Mesothelial cell of epicardium (in vitro differentiated cells): Measurements from ENCODE around the gene HRG. TPM values are rescaled to one million over a fixed set of nuclear protein-coding genes. Genes with fewer than 3 reads are reported as not detected.

ENCODE experiments used
- DNase-seq, 2 experiments: peaks; one replicate each; pipeline ENCODE4 v3.0.0; 2021; ENCODE audit warnings: low spot score in 2 of 2; ENCODE audit not compliant: unreplicated experiment in 2 of 2
- H3K27ac Mint-ChIP-seq: 2 replicates; pipeline ENCODE4 v1.8.0; 2021; ENCODE audit warnings: mixed read lengths
- H3K27me3 Mint-ChIP-seq: 2 replicates; pipeline ENCODE4 v1.8.0; 2021; ENCODE audit warnings: low read depth, mixed read lengths
- H3K36me3 Mint-ChIP-seq: 2 replicates; pipeline ENCODE4 v1.8.0; 2021; ENCODE audit warnings: mixed read lengths
- H3K4me1 Mint-ChIP-seq: 2 replicates; pipeline ENCODE4 v1.8.0; 2021; ENCODE audit warnings: mixed read lengths
- H3K4me3 Mint-ChIP-seq: 2 replicates; pipeline ENCODE4 v1.8.0; 2021; ENCODE audit warnings: mild to moderate bottlenecking, moderate library complexity, mixed read lengths
- H3K9me3 Mint-ChIP-seq: 2 replicates; pipeline ENCODE4 v1.8.0; 2021; ENCODE audit warnings: mixed read lengths
- CTCF ChIP-seq: fragments of 200-600 bp; sonication (generic); IDR thresholded peaks from one replicate; pipeline ENCODE4 v1.5.0; 2021; ENCODE audit warnings: antibody characterized with exemption; ENCODE audit not compliant: unreplicated experiment
- total RNA-seq: library from RNA; stranded (reverse); gene quantifications from 3 replicates; pipeline ENCODE4 v1.2.1, GENCODE V29; 2021

HRG gene
- total RNA-seq, 1 donor from 2014 or later, result not detected

GRCh38 chr3:186724911-186725310 is 59.1 kb downstream of the HRG start:
- no peaks in the 10 kb centered on the region for H3K36me3 Mint-ChIP-seq
- no peak for TF ChIP-seq CTCF
- H3K27ac Mint-ChIP-seq, result no peak overlapping the region
- H3K4me3 Mint-ChIP-seq, result no peak overlapping the region
- no peaks in the 10 kb centered on the region for H3K27me3 Mint-ChIP-seq
- no peaks in the 10 kb centered on the region for H3K4me1 Mint-ChIP-seq
- H3K9me3 Mint-ChIP-seq, result no peaks in the 10 kb centered on the region
- DNase-seq, result no peak

Other genes starting within 250 kb of the HRG start
- gene CRYGS, start 121.6 kb upstream of the HRG start, total RNA-seq, result 4.0 to 4.5 TPM (median 4.4 TPM) in 3 replicates
- 12.2 to 14.5 TPM (median 12.4 TPM) in 3 replicates for gene TBCCD1, start 98.7 kb upstream of the HRG start, total RNA-seq
- gene DNAJB11, start 95.3 kb upstream of the HRG start, total RNA-seq, result 52.1 to 55.2 TPM (median 55.2 TPM) in 3 replicates
- 0.14 TPM in 1 of 3 replicates, not detected in the others for gene AHSG, start 53.0 kb upstream of the HRG start, total RNA-seq
- gene FETUB, start 25.6 kb upstream of the HRG start, total RNA-seq, result not detected in 3 replicates
- gene KNG1, start 51.3 kb downstream of the HRG start, total RNA-seq, result not detected in 3 replicates
- 527 to 559 TPM (median 548 TPM) in 3 replicates for gene EIF4A2, start 117.6 kb downstream of the HRG start, total RNA-seq
- gene RFC4, start 140.5 kb downstream of the HRG start, total RNA-seq, result 32.9 to 36.0 TPM (median 33.2 TPM) in 3 replicates
- gene ADIPOQ, start 176.7 kb downstream of the HRG start, total RNA-seq, result not detected in 3 replicates